LNCaP clone FGC (cell line): ENCODE data around the gene TMOD1.

Experiments
- DNase-seq: peaks from one replicate; pipeline ENCODE4 v3.0.0-alpha.2; 2011; ENCODE audit warnings: low read depth
- H3K4me3 ChIP-seq: 2 replicates; pipeline ENCODE4 v1.5.1; 2011; ENCODE audit warnings: mild to moderate bottlenecking, low read depth, low read length, control low read depth
- TF ChIP-seq, protein P1 (sequence below): IDR thresholded peaks from 2 replicates; pipeline ENCODE4 v1.5.1; 2012; ENCODE audit warnings: mild to moderate bottlenecking; ENCODE audit not compliant: control insufficient read depth, insufficient read depth; ENCODE audit errors: extremely low read depth

The TMOD1 gene

GRCh38 chr9:97553841-97554240, 52.4 kb downstream of the TMOD1 start:
- H3K4me3 ChIP-seq: no peak overlapping the region
- TF ChIP-seq, protein P1, sequence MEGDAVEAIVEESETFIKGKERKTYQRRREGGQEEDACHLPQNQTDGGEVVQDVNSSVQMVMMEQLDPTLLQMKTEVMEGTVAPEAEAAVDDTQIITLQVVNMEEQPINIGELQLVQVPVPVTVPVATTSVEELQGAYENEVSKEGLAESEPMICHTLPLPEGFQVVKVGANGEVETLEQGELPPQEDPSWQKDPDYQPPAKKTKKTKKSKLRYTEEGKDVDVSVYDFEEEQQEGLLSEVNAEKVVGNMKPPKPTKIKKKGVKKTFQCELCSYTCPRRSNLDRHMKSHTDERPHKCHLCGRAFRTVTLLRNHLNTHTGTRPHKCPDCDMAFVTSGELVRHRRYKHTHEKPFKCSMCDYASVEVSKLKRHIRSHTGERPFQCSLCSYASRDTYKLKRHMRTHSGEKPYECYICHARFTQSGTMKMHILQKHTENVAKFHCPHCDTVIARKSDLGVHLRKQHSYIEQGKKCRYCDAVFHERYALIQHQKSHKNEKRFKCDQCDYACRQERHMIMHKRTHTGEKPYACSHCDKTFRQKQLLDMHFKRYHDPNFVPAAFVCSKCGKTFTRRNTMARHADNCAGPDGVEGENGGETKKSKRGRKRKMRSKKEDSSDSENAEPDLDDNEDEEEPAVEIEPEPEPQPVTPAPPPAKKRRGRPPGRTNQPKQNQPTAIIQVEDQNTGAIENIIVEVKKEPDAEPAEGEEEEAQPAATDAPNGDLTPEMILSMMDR: no peak

DNA sequence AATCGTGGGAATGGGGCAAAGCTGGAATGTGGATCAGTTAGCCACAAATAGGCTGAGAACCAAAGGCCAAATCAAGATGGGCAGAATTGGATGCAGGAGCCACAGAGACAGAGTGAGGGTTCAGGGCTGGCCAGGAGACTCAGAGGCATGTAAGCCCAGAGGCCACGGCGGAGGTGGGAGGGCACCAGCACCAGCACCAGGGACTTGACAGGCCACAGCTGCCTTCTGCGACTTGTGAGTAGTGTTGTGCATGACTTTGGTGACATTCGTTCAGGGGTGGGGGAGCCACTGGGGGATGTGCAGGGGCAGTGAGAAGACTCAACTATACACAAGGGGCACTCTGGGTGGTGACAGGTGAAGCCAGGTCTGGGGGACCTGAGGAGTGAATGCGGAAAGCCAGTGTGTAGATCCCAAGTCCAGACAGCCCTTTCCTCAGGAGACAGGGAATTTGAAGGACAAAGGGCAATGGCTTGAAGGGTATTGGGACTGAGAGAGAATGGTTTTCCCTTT, 53.2 kb downstream of the TMOD1 start:
- H3K4me3 ChIP-seq: no peak overlapping the region
- TF ChIP-seq, protein P1: no peak
- no peak for DNase-seq

More at GRCh38 chr9:97553841-97554240, 52.4 kb downstream of the TMOD1 start:
- no peak for DNase-seq

- no peak for DNase-seq
- TF ChIP-seq, protein P1: no peak
- H3K4me3 ChIP-seq: no peak overlapping the region
Observed at GRCh38 chr9:97555164-97555563, 53.7 kb downstream of the TMOD1 start.

- no peak overlapping the region for H3K4me3 ChIP-seq
- no peak for DNase-seq
- TF ChIP-seq, protein P1: no peak
Observed at GRCh38 chr9:97556036-97556720, 54.7 kb downstream of the TMOD1 start.

DNA sequence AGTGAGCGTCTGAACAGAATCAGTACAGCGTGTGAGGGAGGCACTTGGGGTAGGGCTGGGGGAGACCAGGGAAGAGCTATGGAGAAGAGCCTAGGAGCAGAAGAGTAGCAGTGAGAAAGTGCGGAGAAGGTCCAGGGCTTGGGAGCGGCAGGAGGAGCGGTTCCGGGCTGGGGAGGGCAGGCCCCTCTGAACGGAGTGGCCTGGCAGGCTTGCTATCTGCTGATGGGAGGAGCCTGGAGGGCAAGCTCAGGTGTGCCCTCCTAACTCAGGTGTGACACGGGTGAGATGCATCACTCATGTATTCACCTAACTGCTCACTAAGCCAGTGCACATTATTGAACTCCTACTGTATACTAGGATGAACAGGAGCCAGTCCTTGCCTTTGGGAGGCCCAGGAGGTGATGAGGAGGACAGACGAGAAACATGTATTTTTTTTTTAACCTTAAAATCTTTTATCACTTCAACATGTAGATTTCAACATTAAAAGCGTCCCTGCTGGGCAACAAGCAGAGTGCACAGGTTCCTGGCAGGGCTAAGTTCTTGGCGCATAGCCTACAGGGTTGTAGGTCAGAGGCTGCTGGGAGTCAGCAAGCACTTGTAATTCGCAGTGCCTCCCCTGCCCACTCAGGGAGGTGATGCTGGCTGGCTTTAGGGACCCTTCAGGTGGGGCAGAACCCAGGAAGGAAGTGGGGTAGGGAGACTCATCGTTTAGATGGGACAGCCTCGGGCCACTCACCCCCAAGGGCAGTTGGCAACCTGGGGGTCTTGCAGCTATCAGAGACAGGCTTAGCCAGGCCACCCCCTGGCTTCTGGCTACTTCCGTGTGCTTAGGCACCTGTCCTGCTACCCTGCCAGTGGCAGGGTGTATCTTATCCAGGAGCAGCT, 55.5 kb downstream of the TMOD1 start:
- DNase-seq: peak; percentile 52
- H3K4me3 ChIP-seq: no peak overlapping the region
- TF ChIP-seq, protein P1: no peak; the same call in 1 of the 2 replicates

- TF ChIP-seq, protein P1: no peak
- peak; percentile 39 for DNase-seq
Observed at GRCh38 chr9:97557606-97558095, 56.2 kb downstream of the TMOD1 start.

More at GRCh38 chr9:97557606-97558095, 56.2 kb downstream of the TMOD1 start:
- no peak overlapping the region for H3K4me3 ChIP-seq
